PC-3 (cell line): ENCODE measurements around the gene THSD1. TPM values are rescaled to one million over a fixed set of nuclear protein-coding genes. Genes with fewer than 3 reads are reported as not detected.

ENCODE experiments used
- ATAC-seq: fragments of 200-7000 bp; cut with Tn5 transposase; 2 replicates; pipeline ENCODE4 v1.9.1; 2020; ENCODE audit warnings: mild to moderate bottlenecking, moderate library complexity
- BruUV-seq: library from RNA; stranded (reverse); fragments of 400-500 nt; replicated peaks from 2 replicates; lab custom pipeline; 2021; lab: Mats Ljungman, UMichigan
- CTCF ChIA-PET: fragments of 300-600 bp; sonication (Branson Sonifier 250); formaldehyde crosslinking; loops from one replicate; lab custom pipeline; 2022; ENCODE audit warnings: antibody characterized with exemption; lab: Charles Lee
- POLR2A ChIA-PET: fragments of 300-600 bp; sonication (Branson Sonifier 250); formaldehyde crosslinking; loops from one replicate; lab custom pipeline; 2022; ENCODE audit warnings: antibody characterized with exemption; ENCODE audit not compliant: unreplicated experiment; lab: Charles Lee
- DNase-seq: peaks from one replicate; pipeline ENCODE4 v3.0.0-alpha.2; 2015
- H2AFZ ChIP-seq: fragments of 300-600 bp; sonication (generic); 2 replicates; pipeline ENCODE4 v1.6.0; 2016; ENCODE audit warnings: antibody characterized with exemption, low read length
- H3F3A ChIP-seq: fragments of 300-600 bp; sonication (generic); one replicate; pipeline ENCODE4 v1.6.0; 2017; ENCODE audit warnings: antibody characterized with exemption, low read length, control low read depth, mild to moderate bottlenecking; ENCODE audit not compliant: unreplicated experiment
- H3K27ac ChIP-seq: fragments of 300-600 bp; sonication (generic); 2 replicates; pipeline ENCODE4 v1.5.1; 2016; ENCODE audit warnings: mild to moderate bottlenecking, low read length
- H3K27me3 ChIP-seq: fragments of 300-600 bp; sonication (generic); 2 replicates; pipeline ENCODE4 v1.6.1; 2016; ENCODE audit warnings: low read length, mixed read lengths
- H3K36me3 ChIP-seq: fragments of 300-600 bp; sonication (generic); 2 replicates; pipeline ENCODE4 v1.6.1; 2016; ENCODE audit warnings: low read depth, mixed run types, low read length, mixed read lengths
- H3K4me1 ChIP-seq: fragments of 300-600 bp; sonication (generic); 2 replicates; pipeline ENCODE4 v1.5.1; 2016; ENCODE audit warnings: low read length; ENCODE audit not compliant: insufficient read depth
- H3K4me2 ChIP-seq: fragments of 300-600 bp; sonication (generic); 2 replicates; pipeline ENCODE4 v1.6.0; 2016; ENCODE audit warnings: low read length
- H3K4me3 ChIP-seq: fragments of 300-600 bp; sonication (generic); 2 replicates; pipeline ENCODE4 v1.5.1; 2016; ENCODE audit warnings: mild to moderate bottlenecking, low read length, mixed read lengths
- H3K79me2 ChIP-seq: fragments of 300-600 bp; sonication (generic); 2 replicates; pipeline ENCODE4 v1.6.1; 2017; ENCODE audit warnings: low read length, mixed read lengths
- H3K9ac ChIP-seq: fragments of 300-600 bp; sonication (generic); 2 replicates; pipeline ENCODE4 v1.6.0; 2016; ENCODE audit warnings: mild to moderate bottlenecking, low read length
- H3K9me2 ChIP-seq: fragments of 300-600 bp; sonication (generic); replicated peaks from 2 replicates; pipeline ENCODE4 v1.6.1; 2016; ENCODE audit warnings: mixed run types, low read length, mixed read lengths
- H3K9me3 ChIP-seq: fragments of 300-600 bp; sonication (generic); 2 replicates; pipeline ENCODE4 v1.6.1; 2016; ENCODE audit warnings: low read length, mixed read lengths
- H4K20me1 ChIP-seq: fragments of 300-600 bp; sonication (generic); 2 replicates; pipeline ENCODE4 v1.6.1; 2016; ENCODE audit warnings: low read length, mixed read lengths
- CTCF ChIP-seq: fragments of 300-600 bp; sonication (generic); conservative IDR thresholded peaks from 2 replicates; pipeline ENCODE4 v1.5.1; 2017; ENCODE audit warnings: antibody characterized with exemption, low read depth, mild to moderate bottlenecking, low read length
- EZH2 ChIP-seq: fragments of 300-600 bp; sonication (generic); IDR thresholded peaks from one replicate; pipeline ENCODE4 v1.6.1; 2017; ENCODE audit warnings: antibody characterized with exemption, mild to moderate bottlenecking, low read length; ENCODE audit not compliant: unreplicated experiment
- EZH2phosphoT487 ChIP-seq: fragments of 300-600 bp; sonication (generic); IDR thresholded peaks from 2 replicates; pipeline ENCODE4 v1.6.1; 2018; ENCODE audit warnings: mild to moderate bottlenecking, antibody characterized with exemption, low read length, borderline replicate concordance
- intact Hi-C: fragments of 100-400 bp; cut with micrococcal nuclease; formaldehyde crosslinking; loops from 2 replicates; pipeline ENCODE4 v1.9.0; 2023
- total RNA-seq: library from RNA; depleted of rRNA; stranded (reverse); fragments of >200 nt; gene quantifications from 2 replicates; pipeline ENCODE4 v1.2.3, GENCODE V29; 2014

THSD1 gene
- total RNA-seq, 1 experiment from 2014 or later = 1.0 TPM

DNA sequence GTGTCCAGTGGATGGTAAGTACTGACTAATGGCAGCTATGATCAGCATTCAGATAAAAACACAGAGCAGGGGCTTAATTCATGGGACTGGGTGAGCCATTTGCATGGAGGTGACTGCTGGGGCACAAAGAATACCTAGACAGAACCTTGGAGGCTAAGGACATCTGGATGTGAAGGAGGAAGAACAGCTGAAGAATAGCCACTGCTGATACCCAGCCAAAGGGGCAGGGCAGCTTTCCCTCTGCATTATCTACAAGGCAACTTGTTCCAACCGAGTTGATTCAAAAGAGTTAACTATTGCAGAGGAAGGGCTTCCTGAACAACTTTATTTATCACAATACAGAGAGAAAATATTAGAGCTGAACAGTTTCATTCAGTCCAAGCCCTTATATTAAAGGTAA is 13.1 kb upstream of the THSD1 start:
- Histone ChIP-seq H3K4me3 (no peak overlapping the region), H3K27ac (no peak overlapping the region), H4K20me1 (no peaks in the 10 kb centered on the region), H3K4me1 (no peaks in the 10 kb centered on the region), H3K9ac (no peak overlapping the region), H3K27me3 (no peaks in the 10 kb centered on the region), H3K79me2 (no peaks in the 10 kb centered on the region), H3K9me3 (no peaks in the 10 kb centered on the region), H2AFZ (no peak overlapping the region), H3K36me3 (no peaks in the 10 kb centered on the region), H3K9me2 (no peaks in the 10 kb centered on the region), H3K4me2 (no peak overlapping the region), H3F3A (no peaks in the 10 kb centered on the region)
- ChIA-PET CTCF (no interaction called here), POLR2A (no interaction called here)
- BruUV-seq = no TSS peak
- intact Hi-C loops = no loop called here
- no peak for DNase-seq
- TF ChIP-seq CTCF (no peak), EZH2 (no peak), EZH2phosphoT487 (no peak)
- ATAC-seq = no peak

GRCh38 chr13:52414963-52415362 is 9.0 kb upstream of the THSD1 start:
- DNase-seq (no peak), ATAC-seq (no peak)
- H3K4me2 ChIP-seq = no peak overlapping the region
- intact Hi-C loops = no loop called here
- H3K9ac ChIP-seq = no peak overlapping the region
- H3K79me2 ChIP-seq = no peaks in the 10 kb centered on the region
- H3K9me3 ChIP-seq = no peaks in the 10 kb centered on the region
- no peak for TF ChIP-seq EZH2phosphoT487
- TF ChIP-seq CTCF = no peak
- no peak for TF ChIP-seq EZH2
- no peaks in the 10 kb centered on the region for H4K20me1 ChIP-seq
- BruUV-seq = no TSS peak
- H3F3A ChIP-seq = no peaks in the 10 kb centered on the region
- H3K27me3 ChIP-seq = no peaks in the 10 kb centered on the region
- H3K4me1 ChIP-seq = no peaks in the 10 kb centered on the region
- no peak overlapping the region for H2AFZ ChIP-seq
- CTCF ChIA-PET = no interaction called here
- H3K4me3 ChIP-seq = no peak overlapping the region
- no peak overlapping the region for H3K27ac ChIP-seq
- no peaks in the 10 kb centered on the region for H3K36me3 ChIP-seq
- POLR2A ChIA-PET = no interaction called here
- H3K9me2 ChIP-seq = no peaks in the 10 kb centered on the region

- POLR2A ChIA-PET = no interaction called here
- H3K9me2 ChIP-seq = no peaks in the 10 kb centered on the region
- intact Hi-C loops = no loop called here
- DNase-seq (no peak), ATAC-seq (no peak)
- CTCF ChIA-PET = no interaction called here
- no peaks in the 10 kb centered on the region for H3K36me3 ChIP-seq
- H2AFZ ChIP-seq = no peak overlapping the region
- no peak overlapping the region for H3K27ac ChIP-seq
- H3K27me3 ChIP-seq = no peaks in the 10 kb centered on the region
- TF ChIP-seq EZH2phosphoT487 = no peak
- no peak for TF ChIP-seq CTCF
- no peak for TF ChIP-seq EZH2
- no peaks in the 10 kb centered on the region for H3K79me2 ChIP-seq
- no TSS peak for BruUV-seq
- no peaks in the 10 kb centered on the region for H3K4me1 ChIP-seq
- no peaks in the 10 kb centered on the region for H4K20me1 ChIP-seq
- H3K4me2 ChIP-seq = no peak overlapping the region
- no peak overlapping the region for H3K4me3 ChIP-seq
- H3F3A ChIP-seq = no peaks in the 10 kb centered on the region
- H3K9ac ChIP-seq = no peak overlapping the region
- H3K9me3 ChIP-seq = no peaks in the 10 kb centered on the region
Observed at GRCh38 chr13:52414051-52414450, 8.1 kb upstream of the THSD1 start.
